Measurements from ENCODE around the gene FSCN2.

The FSCN2 gene

DNA sequence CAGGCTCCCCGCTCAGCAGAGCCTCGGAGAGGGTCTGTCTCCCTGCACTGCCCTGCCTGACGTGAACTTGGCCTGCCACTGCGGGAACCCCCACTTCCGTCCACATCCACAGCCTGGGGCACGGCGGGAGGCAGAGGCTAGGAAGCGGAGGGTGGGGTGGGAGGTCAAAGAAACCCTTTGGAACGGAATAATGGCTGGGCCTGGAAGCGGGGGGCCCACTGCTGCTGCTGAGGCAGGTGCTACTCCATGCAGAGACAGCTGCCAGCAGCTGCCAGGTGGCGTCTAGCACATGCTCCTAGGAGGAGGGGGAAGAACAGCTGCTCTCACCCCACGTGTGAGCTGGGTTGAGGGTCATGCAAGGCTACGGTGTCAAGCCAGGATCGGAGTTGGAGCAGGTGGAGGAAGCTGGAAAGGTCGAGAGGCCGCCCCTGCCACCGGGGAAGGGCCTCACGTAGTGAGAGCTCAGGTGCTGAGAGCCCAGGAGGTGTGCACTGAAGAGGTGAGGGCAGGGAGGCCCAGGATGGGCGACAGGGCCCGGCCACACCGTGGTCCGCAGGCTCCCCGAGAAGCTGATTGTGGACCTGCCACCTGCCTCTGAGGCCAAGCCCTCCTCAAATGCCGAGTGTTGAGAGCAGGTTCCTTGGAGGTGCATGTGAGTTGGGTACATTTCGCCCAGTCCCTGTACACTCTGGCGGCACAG lies 9.8 kb downstream of the FSCN2 start:
- DNase-seq (ENCODE audit: low spot score): no peak
- TF ChIP-seq CTCF (IDR thresholded peaks at IDR 0.05; ENCODE audit: borderline replicate concordance, control extremely low read depth, extremely low read depth, insufficient read depth, missing control alignments): no peak
- in situ Hi-C loops (cut with MboI; ENCODE audit: low sequenced_read_pairs, unreplicated experiment): no loop called here

- no peak for DNase-seq (ENCODE audit: low spot score)
- in situ Hi-C loops (cut with MboI; ENCODE audit: low sequenced_read_pairs, unreplicated experiment): no loop called here
- TF ChIP-seq CTCF (IDR thresholded peaks at IDR 0.05; ENCODE audit: borderline replicate concordance, control extremely low read depth, extremely low read depth, insufficient read depth, missing control alignments): no peak
Observed at GRCh38 chr17:81538651-81539570, 10.7 kb downstream of the FSCN2 start.

- TF ChIP-seq CTCF (IDR thresholded peaks at IDR 0.05; ENCODE audit: borderline replicate concordance, control extremely low read depth, extremely low read depth, insufficient read depth, missing control alignments): no peak
- no peak for DNase-seq (ENCODE audit: low spot score)
- in situ Hi-C loops (cut with MboI; ENCODE audit: low sequenced_read_pairs, unreplicated experiment): no loop called here
Observed at GRCh38 chr17:81539571-81539900, 11.4 kb downstream of the FSCN2 start.

DNA sequence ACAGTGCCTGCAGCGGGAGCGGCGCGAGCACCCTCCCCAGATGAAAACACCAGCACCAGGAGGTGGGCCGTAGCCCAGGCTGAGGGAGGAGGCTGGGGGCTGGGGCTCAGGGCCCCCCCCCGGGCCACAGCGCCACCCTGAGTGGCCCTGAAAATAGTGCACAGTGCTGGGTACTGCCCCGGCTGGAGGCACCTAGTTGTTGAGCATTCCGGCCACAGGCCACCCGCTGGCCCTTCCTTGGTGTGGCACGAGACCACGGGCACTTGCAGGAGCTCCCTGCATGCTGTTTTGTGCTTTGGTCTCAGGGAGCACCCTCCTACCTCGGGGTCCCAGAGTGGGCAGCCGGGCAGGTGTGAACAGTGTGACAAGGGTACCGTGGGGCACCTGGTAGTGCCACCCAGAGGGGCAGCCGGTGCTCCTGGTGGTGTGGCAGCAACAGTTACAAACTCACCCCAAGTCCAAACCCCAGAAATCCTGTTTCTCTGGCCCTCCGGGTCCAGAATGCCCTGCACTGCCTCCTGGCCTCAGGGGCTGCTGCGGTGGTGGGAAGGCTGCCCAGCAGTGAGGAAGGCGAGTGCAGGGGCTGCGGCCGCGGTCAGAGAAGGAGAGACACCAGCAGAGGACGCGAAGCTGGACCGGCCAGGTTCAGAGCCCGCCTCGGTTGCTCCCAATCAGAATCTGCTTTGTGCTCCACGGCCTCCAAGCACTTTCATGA lies 11.9 kb downstream of the FSCN2 start:
- TF ChIP-seq CTCF (IDR thresholded peaks at IDR 0.05; ENCODE audit: borderline replicate concordance, control extremely low read depth, extremely low read depth, insufficient read depth, missing control alignments): no peak
- no peak for DNase-seq (ENCODE audit: low spot score)
- in situ Hi-C loops (cut with MboI; ENCODE audit: low sequenced_read_pairs, unreplicated experiment): no loop called here

- in situ Hi-C loops (cut with MboI; ENCODE audit: low sequenced_read_pairs, unreplicated experiment): no loop called here
- no peak for DNase-seq (ENCODE audit: low spot score)
- TF ChIP-seq CTCF (IDR thresholded peaks at IDR 0.05; ENCODE audit: borderline replicate concordance, control extremely low read depth, extremely low read depth, insufficient read depth, missing control alignments): no peak
Observed at GRCh38 chr17:81540676-81541027, 12.5 kb downstream of the FSCN2 start.

DNA sequence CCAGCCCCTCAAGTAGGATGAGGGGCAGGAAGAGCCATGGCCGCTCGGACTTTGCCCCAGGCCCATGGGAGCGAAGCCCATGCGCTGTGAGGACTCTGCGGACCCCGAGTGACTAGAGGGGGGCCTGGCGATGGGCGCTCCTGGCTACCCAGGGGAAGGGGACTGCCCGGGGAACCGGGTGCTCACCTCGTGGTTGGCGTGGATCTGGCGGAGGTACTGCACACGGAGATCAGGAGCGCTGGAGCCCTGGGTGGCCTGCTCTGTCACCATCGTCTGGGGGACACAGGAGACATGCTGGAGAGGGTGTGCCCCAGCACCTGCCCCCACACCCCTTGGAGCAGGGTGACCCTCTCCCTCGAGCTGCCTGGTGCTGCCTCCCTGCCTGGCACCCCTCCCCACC lies 12.9 kb downstream of the FSCN2 start:
- TF ChIP-seq CTCF (IDR thresholded peaks at IDR 0.05; ENCODE audit: borderline replicate concordance, control extremely low read depth, extremely low read depth, insufficient read depth, missing control alignments): no peak
- in situ Hi-C loops (cut with MboI; ENCODE audit: low sequenced_read_pairs, unreplicated experiment): no loop called here
- no peak for DNase-seq (ENCODE audit: low spot score)
